Colonic mucosa (tissue), 4 donors: ENCODE results near the gene CASQ1. TPM values are rescaled to one million over a fixed set of nuclear protein-coding genes. Genes with fewer than 3 reads are reported as not detected.

Experiments used
- DNase-seq: peaks from one replicate; pipeline ENCODE4 v3.0.0-alpha.2; 2020
- H3K27ac ChIP-seq: fragments of 200-600 bp; one replicate; pipeline ENCODE4 v1.8.0; 2021
- H3K27me3 ChIP-seq: fragments of 200-600 bp; one replicate; pipeline ENCODE4 v1.8.0; 2021
- H3K36me3 ChIP-seq: fragments of 200-600 bp; one replicate; pipeline ENCODE4 v1.8.0; 2021
- H3K4me1 ChIP-seq: fragments of 200-600 bp; one replicate; pipeline ENCODE4 v1.8.0; 2021; ENCODE audit warnings: mild to moderate bottlenecking
- H3K4me3 ChIP-seq: fragments of 200-600 bp; one replicate; pipeline ENCODE4 v1.8.0; 2021
- H3K9ac ChIP-seq, 2 donors: one replicate each; pipeline ENCODE4 v1.7.0; 2013; ENCODE audit warnings: control low read depth in 2 of 2, low read depth in 2 of 2, low read length in 2 of 2
- H3K9me3 ChIP-seq: fragments of 200-600 bp; one replicate; pipeline ENCODE4 v1.8.0; 2021
- intact Hi-C: fragments of 100-400 bp; cut with DNase I; formaldehyde crosslinking; loops from one replicate; pipeline ENCODE4 v1.14.1; 2022
- total RNA-seq, 2 donors: library from RNA; stranded (reverse); fragmentation: NEBNext Ultra II Directional in 1 of 2; extraction: Animal tissue kit (Norgen Biotek cat#: 25700) in 1 of 2; gene quantifications; one replicate each; pipeline ENCODE4 v1.2.1, GENCODE V29; 2021
- TF ChIP-seq, protein P1 (sequence below): fragments of 200-600 bp; IDR thresholded peaks from one replicate; pipeline ENCODE4 v1.8.0; 2022; ENCODE audit warnings: antibody characterized with exemption, mild to moderate bottlenecking
- donor health status: healthy.
- donor health status: DM: no; HTN: no; CAD: no.
- donor health status: DM: no; HTN: no; CAD: no.

Gene CASQ1
- total RNA-seq, 2 donors from 2014 or later = not detected

- H3K4me1 ChIP-seq = no peaks in the 10 kb centered on the region
- intact Hi-C loops = no loop called here
- no peak for DNase-seq
Measured at GRCh38 chr1:160207118-160207650, 16.8 kb downstream of the CASQ1 start.

GRCh38 chr1:160207771-160208556 lies 17.6 kb downstream of the CASQ1 start:
- TF ChIP-seq, protein P1, sequence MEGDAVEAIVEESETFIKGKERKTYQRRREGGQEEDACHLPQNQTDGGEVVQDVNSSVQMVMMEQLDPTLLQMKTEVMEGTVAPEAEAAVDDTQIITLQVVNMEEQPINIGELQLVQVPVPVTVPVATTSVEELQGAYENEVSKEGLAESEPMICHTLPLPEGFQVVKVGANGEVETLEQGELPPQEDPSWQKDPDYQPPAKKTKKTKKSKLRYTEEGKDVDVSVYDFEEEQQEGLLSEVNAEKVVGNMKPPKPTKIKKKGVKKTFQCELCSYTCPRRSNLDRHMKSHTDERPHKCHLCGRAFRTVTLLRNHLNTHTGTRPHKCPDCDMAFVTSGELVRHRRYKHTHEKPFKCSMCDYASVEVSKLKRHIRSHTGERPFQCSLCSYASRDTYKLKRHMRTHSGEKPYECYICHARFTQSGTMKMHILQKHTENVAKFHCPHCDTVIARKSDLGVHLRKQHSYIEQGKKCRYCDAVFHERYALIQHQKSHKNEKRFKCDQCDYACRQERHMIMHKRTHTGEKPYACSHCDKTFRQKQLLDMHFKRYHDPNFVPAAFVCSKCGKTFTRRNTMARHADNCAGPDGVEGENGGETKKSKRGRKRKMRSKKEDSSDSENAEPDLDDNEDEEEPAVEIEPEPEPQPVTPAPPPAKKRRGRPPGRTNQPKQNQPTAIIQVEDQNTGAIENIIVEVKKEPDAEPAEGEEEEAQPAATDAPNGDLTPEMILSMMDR = no peak
- DNase-seq = no peak
- H3K36me3 ChIP-seq = peaks cover 6% of the 10 kb centered on the region
- H3K27ac ChIP-seq = peak overlapping the region; percentile 17
- H3K4me3 ChIP-seq = no peak overlapping the region
- H3K27me3 ChIP-seq = no peaks in the 10 kb centered on the region
- no peaks in the 10 kb centered on the region for H3K4me1 ChIP-seq
- intact Hi-C loops = no loop called here
- no peaks in the 10 kb centered on the region for H3K9me3 ChIP-seq
- H3K9ac ChIP-seq = no peak overlapping the region

More at GRCh38 chr1:160207118-160207650, 16.8 kb downstream of the CASQ1 start:
- no peaks in the 10 kb centered on the region for H3K27me3 ChIP-seq
- TF ChIP-seq, protein P1 = no peak
- H3K27ac ChIP-seq = peak overlapping the region; percentile 13
- peaks cover 6% of the 10 kb centered on the region for H3K36me3 ChIP-seq
- no peak overlapping the region for H3K4me3 ChIP-seq
- no peak overlapping the region for H3K9ac ChIP-seq
- H3K9me3 ChIP-seq = no peaks in the 10 kb centered on the region

DNA sequence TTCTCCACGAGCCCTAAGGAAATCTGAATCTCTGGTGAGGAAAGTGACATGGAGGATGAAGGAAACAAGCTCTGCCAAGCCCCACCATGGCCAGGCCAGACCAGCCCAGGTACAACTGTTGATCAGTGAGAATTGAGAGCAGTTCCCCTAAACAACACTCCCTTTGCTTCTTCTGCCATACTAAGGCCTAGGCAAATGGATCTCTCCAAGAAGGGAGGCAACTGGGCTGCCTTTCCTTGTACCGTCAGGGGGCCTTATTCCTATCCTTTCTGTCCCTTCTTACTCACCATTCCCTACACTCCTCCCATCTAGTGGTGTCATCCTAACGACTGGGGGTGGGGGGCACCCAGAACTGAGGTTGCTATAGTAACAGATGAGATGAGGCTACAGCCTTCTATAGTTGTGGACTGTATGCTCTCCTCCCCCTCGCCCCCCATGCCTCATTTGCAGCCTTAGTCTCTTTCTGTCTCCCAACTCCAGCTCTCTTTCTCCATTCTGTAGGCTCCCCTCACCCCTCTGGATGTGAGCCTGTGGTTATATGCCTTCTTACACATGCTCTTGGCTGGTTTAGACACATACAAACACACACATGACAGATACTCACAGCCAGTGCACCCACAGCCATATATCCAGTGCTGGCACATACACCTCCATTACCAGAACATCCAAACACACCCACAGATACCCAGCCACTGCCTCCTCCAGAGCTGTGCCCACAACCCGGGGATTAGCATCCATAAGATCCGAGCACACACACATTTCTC lies 18.4 kb downstream of the CASQ1 start:
- Histone ChIP-seq H3K9ac (no peak overlapping the region), H3K4me3 (no peak overlapping the region), H3K36me3 (peaks cover 6% of the 10 kb centered on the region), H3K27me3 (no peaks in the 10 kb centered on the region), H3K27ac (peak overlapping the region; percentile 17), H3K9me3 (no peaks in the 10 kb centered on the region), H3K4me1 (no peaks in the 10 kb centered on the region)
- DNase-seq = no peak
- TF ChIP-seq, protein P1 = no peak
- intact Hi-C loops = no loop called here

DNA sequence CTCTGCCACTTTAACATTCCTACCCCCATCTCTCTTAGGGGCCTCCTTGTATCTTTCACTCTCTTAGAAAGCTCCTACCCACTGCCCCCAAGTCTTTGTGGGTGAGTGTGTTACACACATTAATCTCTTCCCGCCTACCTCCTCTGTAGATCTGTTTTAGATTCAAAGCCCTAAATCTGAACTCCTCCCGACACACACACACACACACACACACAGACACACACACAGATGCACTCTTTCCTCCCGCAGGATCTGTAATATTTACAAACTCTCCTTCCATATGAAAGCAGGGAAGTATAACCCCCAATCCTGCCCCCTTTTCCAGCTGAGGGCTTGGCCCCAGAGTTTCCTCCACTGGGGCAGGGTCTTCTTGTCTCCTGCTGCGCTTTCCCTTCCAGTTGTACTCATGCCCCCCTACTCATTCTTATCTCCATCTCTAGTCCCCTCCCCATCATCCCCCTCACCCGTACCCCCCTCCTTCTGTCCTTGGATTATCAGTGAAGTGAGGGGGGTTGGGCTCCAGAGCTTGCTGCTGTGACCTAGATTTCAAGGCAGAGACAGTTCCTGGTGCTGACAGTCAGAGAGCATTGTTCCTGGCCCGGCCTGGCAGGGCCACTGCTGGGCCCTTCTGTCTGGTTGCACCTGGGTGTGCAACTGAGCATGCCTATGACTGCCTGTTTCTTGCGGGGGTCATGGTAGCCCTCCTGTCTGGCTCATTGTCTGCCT lies 19.1 kb downstream of the CASQ1 start:
- Histone ChIP-seq H3K4me3 (no peak overlapping the region), H3K27me3 (no peaks in the 10 kb centered on the region), H3K27ac (no peak overlapping the region), H3K4me1 (no peaks in the 10 kb centered on the region), H3K9me3 (no peaks in the 10 kb centered on the region), H3K9ac (no peak overlapping the region), H3K36me3 (peaks cover 6% of the 10 kb centered on the region)
- DNase-seq = no peak
- TF ChIP-seq, protein P1 = no peak
- intact Hi-C loops = no loop called here

- no peak overlapping the region for H3K27ac ChIP-seq
- H3K9ac ChIP-seq = no peak overlapping the region
- no peaks in the 10 kb centered on the region for H3K9me3 ChIP-seq
- H3K36me3 ChIP-seq = peaks cover 10% of the 10 kb centered on the region
- intact Hi-C loops = no loop called here
- H3K27me3 ChIP-seq = no peaks in the 10 kb centered on the region
- no peak overlapping the region for H3K4me3 ChIP-seq
- no peaks in the 10 kb centered on the region for H3K4me1 ChIP-seq
- TF ChIP-seq, protein P1 = no peak
- DNase-seq = no peak
Measured at GRCh38 chr1:160210561-160210960, 20.2 kb downstream of the CASQ1 start.
